HG02938 (cell line): ENCODE data around the gene COMP.

Experiments used
- ATAC-seq: cut with Tn5 transposase; IDR thresholded peaks from one replicate; pipeline ENCODE4 v1.9.1; 2021; ENCODE audit warnings: mild to moderate bottlenecking, moderate library complexity; ENCODE audit not compliant: unreplicated experiment

COMP gene

DNA sequence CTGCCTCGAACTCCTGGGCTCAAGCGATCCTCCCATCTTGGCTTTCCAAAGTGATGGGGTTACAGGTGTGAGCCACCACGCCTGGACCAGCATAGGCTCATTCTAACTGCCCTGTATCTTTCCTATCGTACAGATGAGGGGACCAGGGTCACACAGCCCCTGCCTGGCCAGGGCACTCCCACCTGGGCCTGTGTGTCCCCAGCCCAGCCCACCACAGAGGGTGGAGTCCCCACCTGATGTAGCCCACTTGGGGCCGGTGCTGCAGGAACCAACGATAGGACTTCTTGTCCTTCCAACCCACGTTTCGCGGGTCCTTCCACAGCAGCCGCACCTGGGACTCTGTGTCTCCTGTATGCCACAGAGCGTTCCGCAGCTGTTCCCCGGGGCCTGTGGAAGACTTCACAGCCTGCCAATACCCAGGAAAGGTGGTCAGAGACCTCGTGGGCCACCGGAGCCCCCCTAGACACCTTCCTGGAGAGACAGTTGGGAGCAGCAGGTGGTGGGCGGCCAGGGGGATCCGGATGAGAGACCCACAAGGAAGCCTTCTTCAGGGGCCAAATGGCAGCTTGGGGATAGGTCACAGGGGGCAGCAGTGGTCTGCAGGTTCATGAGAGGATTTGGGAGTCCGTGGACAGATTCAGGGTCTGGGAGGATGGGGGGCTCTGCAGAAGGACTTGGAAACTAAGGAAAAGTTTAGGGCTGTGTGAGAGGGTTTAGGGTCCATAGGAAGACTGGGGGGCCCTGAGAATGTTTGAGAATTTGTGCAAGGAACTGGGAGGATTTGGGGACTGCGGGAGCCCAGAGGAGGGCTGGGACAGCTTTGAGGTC lies 6.9 kb downstream of the COMP start:
- no peak for ATAC-seq

- ATAC-seq, result no peak
Observed at GRCh38 chr19:18782559-18783225, 8.4 kb downstream of the COMP start.

DNA sequence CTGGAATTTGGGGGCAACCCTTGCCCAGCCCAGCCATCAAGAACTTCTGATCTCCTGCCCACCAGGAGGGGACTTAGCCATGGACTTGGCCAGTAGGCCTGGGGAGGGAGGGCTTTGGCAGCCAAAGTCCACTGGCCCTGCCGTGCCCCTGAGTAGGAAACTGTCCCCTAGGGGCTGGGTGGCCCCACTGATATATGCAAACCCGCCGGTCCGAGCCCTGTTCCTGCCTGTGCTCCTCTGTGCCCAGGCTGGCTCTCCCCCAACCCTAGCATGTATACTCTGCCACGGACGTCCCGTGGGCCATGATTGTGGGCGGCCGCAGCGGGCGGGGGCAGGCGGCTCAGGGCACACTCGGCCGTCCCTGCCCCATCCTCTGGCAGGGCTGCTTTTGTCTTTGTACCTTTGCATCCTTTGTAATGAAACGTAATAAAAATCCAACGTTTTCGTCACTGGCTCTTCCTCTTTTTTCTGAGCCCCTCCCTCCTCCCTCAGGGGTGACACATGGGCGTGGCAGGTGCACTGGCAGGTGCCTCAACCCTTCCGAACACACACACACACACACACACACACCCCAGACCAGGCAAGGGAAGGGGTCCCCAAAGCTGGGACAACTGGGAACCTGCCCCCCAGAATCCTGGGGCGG lies 9.1 kb downstream of the COMP start:
- no peak for ATAC-seq

DNA sequence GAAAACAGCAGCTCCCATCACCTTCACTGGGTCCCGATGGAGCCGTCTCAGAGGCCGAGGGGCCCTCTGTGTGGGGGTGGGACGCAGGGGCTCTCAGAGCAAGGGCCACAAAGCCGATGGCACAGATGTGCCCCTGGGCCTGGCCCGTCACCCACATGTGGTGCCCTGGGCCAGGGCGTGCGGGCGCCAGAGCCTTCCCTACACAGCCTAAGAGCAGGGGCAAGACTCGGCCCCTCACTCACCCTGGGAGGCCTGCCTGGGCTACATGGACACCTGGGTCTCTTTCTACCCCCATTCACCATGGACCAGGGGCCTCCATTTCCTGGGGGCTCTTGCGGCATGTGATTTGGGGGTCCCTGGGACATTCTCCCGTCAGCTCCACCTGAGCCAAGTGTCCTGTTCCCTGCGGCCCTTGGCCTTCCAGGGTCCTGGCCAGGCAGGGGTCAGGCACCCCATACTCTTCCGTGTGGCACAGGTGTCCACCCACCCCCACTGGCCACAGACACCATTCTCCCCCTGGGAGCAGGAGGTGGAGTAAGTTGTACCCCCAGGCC lies 10.0 kb downstream of the COMP start:
- ATAC-seq, result no peak

- ATAC-seq, result no peak
Observed at GRCh38 chr19:18780631-18781030, 10.5 kb downstream of the COMP start.

DNA sequence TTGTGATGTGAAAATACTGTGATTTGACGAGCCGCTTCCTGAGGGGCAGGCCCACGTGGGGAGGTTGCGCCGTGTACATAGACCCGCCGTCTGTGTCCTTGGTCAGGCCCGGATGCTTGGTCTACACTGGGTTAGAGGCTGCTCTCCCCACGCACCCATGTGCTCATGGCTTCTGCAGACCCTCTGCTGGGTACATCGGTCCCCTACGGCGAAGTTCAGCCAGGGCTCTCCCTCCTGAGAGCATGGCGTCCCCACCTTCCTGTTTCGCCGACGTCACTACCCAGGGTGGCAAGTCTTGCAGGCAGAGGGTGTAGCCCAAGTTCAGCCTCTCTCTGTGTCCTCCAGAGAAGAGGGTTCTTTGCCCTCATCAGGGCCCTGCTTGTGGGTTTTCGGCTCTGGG lies 11.0 kb downstream of the COMP start:
- no peak for ATAC-seq

DNA sequence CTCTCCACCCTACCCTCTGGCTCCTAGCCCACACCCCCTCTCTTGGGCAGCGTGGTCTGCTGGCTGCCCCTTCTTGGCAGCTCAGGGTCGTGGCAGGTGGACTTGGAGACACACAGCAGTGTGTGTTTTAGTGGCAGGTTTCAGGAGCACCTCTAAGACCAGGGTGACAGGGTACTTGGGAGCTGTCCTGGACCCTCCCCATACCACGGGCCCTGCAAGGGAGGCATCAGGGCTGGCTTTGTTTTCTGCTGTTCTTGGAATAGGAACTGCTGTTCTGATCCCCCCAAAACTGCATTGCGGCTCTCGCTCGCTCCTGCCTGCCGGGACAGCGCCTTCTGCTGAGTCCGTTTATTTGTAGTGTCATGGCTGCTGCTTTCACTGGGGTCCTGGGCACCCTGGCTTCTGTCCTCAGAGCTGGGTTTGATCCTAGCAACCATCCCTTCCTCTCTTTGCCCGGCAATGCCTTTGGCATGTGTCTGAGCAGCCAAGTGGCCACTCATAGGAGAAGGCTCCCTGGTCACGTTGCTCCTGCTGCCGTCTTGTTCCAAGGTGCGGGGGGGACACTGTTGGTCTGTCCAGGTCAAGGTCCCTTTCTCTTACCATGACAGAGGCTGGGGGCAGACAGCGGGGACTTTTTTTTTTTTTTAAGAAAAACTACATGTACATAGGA lies 12.1 kb downstream of the COMP start:
- ATAC-seq, result no peak

DNA sequence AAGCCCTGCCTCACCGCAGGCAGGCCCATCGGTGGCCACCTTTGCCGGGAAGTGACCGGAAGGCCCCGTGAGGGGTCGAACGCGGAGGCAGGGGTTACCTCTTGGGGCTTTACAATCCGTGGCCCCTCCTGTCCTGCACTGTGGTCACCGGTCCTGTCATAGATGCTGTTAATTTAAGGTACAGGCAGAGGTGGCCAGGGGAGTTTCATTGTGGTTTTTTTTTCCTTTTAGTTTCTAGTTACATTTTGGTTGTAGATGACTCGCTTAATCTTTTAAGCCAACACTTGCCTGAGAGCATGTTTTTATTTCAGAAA lies 13.1 kb downstream of the COMP start:
- no peak for ATAC-seq

DNA sequence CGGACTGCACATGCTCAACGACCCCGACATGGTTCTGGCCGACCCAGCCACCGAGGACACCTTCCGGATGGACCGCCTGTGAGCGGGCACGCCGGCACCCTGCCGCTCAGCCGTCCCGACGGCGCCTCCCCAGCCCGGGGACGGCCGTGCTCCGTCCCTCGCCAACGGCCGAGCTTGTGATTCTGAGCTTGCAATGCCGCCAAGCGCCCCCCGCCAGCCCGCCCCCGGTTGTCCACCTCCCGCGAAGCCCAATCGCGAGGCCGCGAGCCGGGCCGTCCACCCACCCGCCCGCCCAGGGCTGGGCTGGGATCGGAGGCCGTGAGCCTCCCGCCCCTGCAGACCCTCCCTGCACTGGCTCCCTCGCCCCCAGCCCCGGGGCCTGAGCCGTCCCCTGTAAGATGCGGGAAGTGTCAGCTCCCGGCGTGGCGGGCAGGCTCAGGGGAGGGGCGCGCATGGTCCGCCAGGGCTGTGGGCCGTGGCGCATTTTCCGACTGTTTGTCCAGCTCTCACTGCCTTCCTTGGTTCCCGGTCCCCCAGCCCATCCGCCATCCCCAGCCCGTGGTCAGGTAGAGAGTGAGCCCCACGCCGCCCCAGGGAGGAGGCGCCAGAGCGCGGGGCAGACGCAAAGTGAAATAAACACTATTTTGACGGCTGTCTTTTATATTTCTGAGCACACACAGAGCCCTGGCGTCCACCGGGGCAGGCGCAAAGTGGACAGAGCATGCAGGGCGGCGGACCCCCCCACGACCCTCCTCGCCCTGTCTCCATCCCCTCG lies 13.6 kb downstream of the COMP start:
- no peak for ATAC-seq

DNA sequence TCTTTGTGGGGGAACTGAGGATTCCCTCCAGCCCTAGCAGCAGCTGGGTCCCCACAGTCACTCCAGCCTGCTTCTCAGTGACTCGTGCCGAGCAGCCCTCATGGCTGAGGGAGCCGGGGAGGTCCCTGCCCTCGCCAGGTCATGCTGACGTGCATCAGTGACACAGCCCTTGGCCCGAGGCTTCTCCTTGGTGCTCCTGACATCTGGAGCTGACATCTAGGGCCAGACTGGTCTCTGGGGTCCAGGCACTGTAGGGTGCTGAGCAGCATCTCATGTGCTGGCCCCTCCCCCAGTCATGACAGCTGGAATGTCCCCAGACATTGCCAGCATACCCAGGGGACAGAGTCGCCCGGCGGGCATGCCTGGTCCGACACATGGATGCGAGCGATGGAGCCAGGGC lies 14.4 kb downstream of the COMP start:
- no peak for ATAC-seq

GRCh38 chr19:18776288-18776594 lies 14.9 kb downstream of the COMP start:
- ATAC-seq, result no peak

- ATAC-seq, result no peak
Observed at GRCh38 chr19:18775586-18776287, 15.4 kb downstream of the COMP start.

DNA sequence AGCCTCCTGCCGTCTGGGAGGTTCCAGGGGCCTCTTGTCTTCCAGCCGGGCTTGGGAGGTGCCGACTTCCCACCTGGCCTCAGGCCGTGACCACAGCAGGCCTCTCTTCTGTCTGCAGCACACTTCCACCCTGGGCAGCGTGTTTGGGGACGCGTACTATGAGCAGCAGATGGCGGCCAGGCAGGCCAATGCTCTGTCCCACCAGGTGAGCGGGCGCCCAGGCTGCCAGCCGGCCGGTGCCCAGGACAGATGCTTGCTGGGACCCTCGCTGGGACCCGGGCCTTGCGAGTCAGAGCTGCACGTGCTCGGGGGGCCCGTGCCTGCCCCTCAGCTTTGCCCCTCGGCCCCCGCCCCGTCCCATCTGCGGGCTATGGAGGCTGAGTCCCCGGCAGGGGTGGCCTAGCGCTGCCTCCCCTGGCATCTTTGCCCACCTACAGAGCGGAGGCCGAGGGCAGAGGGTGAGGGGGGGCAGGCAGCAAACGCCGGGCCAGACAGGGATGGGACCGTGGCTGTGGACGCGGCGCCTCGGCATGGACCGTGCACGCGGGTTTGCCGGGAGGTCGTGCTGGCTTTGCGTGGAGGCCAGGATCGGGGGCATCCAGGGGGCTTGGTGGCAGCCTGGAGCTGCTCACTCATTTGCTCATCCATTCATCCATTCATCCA lies 16.2 kb downstream of the COMP start:
- no peak for ATAC-seq

GRCh38 chr19:18774107-18774506 lies 17.0 kb downstream of the COMP start:
- no peak for ATAC-seq

DNA sequence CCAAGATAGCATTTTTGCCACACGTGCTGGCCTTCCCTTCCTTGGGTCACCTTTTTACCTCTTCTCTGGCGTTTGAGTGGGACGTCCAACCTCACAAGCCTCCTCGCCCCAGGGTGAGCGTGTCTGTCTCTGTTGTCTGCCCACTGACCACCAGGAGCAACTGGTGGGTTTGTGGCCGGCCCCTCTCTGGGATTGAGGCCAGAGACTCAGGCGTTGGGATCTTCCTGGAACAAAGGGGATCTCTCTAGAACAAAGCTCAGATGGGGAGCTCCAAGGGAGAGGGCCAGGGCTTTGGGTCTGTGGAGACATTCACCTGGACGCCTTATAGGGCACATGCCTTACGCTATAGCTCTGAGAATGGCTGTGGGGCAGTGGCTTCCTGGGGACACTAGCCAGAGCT lies 17.4 kb downstream of the COMP start:
- ATAC-seq, result no peak

GRCh38 chr19:18772620-18773587 lies 18.2 kb downstream of the COMP start:
- no peak for ATAC-seq

GRCh38 chr19:18771328-18772242 lies 19.5 kb downstream of the COMP start:
- no peak for ATAC-seq
